ENCODE measurements around the gene UNC13B. TPM values are rescaled to one million over a fixed set of nuclear protein-coding genes. Genes with fewer than 3 reads are reported as not detected.

Gene UNC13B
- total RNA-seq, 4 donors from 2014 or later: 28.0 to 39.3 (median 34.3) TPM

GRCh38 chr9:35226651-35227050 is 64.8 kb downstream of the UNC13B start:
- Histone ChIP-seq H3K27me3 (no peaks in the 10 kb centered on the region), H3K27ac (no peak overlapping the region), H3K4me1 (peaks cover 0 to 4% (median 0%) of the 10 kb centered on the region in 4 donors), H3K4me3 (no peak overlapping the region), H3K36me3 (peaks cover 0 to 3% (median 0%) of the 10 kb centered on the region in 3 donors), H3K9me3 (peaks cover 0 to 14% (median 5%) of the 10 kb centered on the region in 4 donors)
- no peak for DNase-seq (ENCODE audit: low spot score in 2 of 2)
- 79 to 89% methylated on average over 3 of the region's 3 CpGs for WGBS, 2 donors
- TF ChIP-seq EP300 (IDR thresholded peaks at IDR 0.05): no peak

GRCh38 chr9:35227284-35227683 is 65.5 kb downstream of the UNC13B start:
- peaks cover 0 to 4% (median 0%) of the 10 kb centered on the region in 4 donors for H3K4me1 ChIP-seq
- H3K27me3 ChIP-seq: no peaks in the 10 kb centered on the region
- TF ChIP-seq POLR2A (IDR thresholded peaks at IDR 0.05) (no peak), EP300 (IDR thresholded peaks at IDR 0.05) (no peak)
- TF ChIP-seq, protein P1, sequence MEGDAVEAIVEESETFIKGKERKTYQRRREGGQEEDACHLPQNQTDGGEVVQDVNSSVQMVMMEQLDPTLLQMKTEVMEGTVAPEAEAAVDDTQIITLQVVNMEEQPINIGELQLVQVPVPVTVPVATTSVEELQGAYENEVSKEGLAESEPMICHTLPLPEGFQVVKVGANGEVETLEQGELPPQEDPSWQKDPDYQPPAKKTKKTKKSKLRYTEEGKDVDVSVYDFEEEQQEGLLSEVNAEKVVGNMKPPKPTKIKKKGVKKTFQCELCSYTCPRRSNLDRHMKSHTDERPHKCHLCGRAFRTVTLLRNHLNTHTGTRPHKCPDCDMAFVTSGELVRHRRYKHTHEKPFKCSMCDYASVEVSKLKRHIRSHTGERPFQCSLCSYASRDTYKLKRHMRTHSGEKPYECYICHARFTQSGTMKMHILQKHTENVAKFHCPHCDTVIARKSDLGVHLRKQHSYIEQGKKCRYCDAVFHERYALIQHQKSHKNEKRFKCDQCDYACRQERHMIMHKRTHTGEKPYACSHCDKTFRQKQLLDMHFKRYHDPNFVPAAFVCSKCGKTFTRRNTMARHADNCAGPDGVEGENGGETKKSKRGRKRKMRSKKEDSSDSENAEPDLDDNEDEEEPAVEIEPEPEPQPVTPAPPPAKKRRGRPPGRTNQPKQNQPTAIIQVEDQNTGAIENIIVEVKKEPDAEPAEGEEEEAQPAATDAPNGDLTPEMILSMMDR (IDR thresholded peaks at IDR 0.05): no peak
- WGBS, 2 donors: 59 to 64% methylated on average over 3 of the region's 3 CpGs
- peaks cover 0 to 3% (median 0%) of the 10 kb centered on the region in 3 donors for H3K36me3 ChIP-seq
- H3K27ac ChIP-seq: no peak overlapping the region
- no peak overlapping the region for H3K4me3 ChIP-seq
- peaks cover 0 to 14% (median 5%) of the 10 kb centered on the region in 4 donors for H3K9me3 ChIP-seq
- no peak for DNase-seq (ENCODE audit: low spot score in 2 of 2)

DNA sequence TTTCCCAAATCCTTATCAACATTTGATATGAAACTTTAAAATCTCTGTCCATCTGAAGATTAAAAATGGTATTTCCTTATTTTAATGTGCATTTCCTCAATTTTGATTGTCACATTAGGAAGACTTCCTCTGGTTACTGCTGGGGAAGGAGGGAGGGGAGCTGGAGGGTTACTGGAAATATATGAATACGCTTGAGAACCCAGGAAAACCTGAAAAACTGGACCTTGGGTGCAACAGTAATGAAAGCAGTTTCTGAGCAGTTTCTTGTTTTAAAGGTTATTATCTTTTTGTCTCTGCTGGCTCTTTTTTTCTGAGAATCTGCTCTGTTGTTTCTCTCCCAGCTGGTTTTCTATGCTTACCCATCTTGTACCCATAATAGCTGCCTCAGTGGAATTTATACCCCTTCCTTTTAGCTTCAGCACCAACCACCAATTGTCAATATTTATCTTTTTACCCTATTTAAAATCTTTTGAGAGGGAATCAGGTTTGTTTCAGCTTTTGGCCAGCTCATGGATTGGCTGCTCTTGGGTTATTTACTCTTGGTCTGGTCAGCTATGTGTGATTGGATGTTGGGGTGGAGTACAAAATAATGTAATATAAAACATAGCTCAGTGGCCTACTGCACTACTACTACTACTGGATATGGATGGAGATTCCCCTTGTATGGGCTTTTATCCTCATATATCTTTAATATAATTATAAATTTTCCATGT is 67.4 kb downstream of the UNC13B start:
- Histone ChIP-seq H3K9me3 (no peaks in the 10 kb centered on the region), H3K36me3 (no peaks in the 10 kb centered on the region), H3K4me3 (no peak overlapping the region), H3K27me3 (no peaks in the 10 kb centered on the region), H3K27ac (no peak overlapping the region), H3K4me1 (peaks cover 0 to 4% (median 0%) of the 10 kb centered on the region in 4 donors)
- WGBS, 2 donors: 85 to 87% methylated on average over 1 of the region's 1 CpG
- no peak for DNase-seq (ENCODE audit: low spot score in 2 of 2)
- no peak for TF ChIP-seq EP300 (IDR thresholded peaks at IDR 0.05)
- TF ChIP-seq POLR2A (IDR thresholded peaks at IDR 0.05): no peak
- TF ChIP-seq, protein P1 (IDR thresholded peaks at IDR 0.05): no peak

GRCh38 chr9:35229779-35230143 is 68.0 kb downstream of the UNC13B start:
- Histone ChIP-seq H3K4me1 (peaks cover 0 to 4% (median 0%) of the 10 kb centered on the region in 4 donors), H3K4me3 (no peak overlapping the region), H3K27me3 (no peaks in the 10 kb centered on the region), H3K9me3 (no peaks in the 10 kb centered on the region), H3K27ac (no peak overlapping the region), H3K36me3 (no peaks in the 10 kb centered on the region)
- 93 to 95% methylated on average over 1 of the region's 1 CpG for WGBS, 2 donors
- no peak for DNase-seq (ENCODE audit: low spot score in 2 of 2)
- no peak for TF ChIP-seq EP300 (IDR thresholded peaks at IDR 0.05)
- TF ChIP-seq, protein P1 (IDR thresholded peaks at IDR 0.05): no peak
- no peak for TF ChIP-seq POLR2A (IDR thresholded peaks at IDR 0.05)

- WGBS, 2 donors: 52% methylated on average over 3 of the region's 3 CpGs
- Histone ChIP-seq H3K4me1 (peaks cover 0 to 4% (median 0%) of the 10 kb centered on the region in 4 donors), H3K27ac (no peak overlapping the region), H3K27me3 (no peaks in the 10 kb centered on the region), H3K4me3 (no peak overlapping the region), H3K36me3 (peaks cover 0 to 16% (median 0%) of the 10 kb centered on the region in 3 donors), H3K9me3 (no peaks in the 10 kb centered on the region)
- DNase-seq (ENCODE audit: low spot score in 2 of 2): no peak
- TF ChIP-seq EP300 (IDR thresholded peaks at IDR 0.05) (no peak), POLR2A (IDR thresholded peaks at IDR 0.05) (no peak)
- TF ChIP-seq, protein P1 (IDR thresholded peaks at IDR 0.05): no peak
These were observed 71.2 kb downstream of the UNC13B start for GRCh38 chr9:35232867-35233544.
